Measurements from ENCODE around the gene KREMEN2. TPM values are rescaled to one million over a fixed set of nuclear protein-coding genes. Genes with fewer than 3 reads are reported as not detected.

Gene KREMEN2
- total and polyA plus RNA-seq, 2 of the 13 experiments (the other 11 are each of a cell fraction or from before 2014, with no cell fraction given) = 0.48 to 1.2 TPM

GRCh38 chr16:2968738-2969544 lies 4.9 kb downstream of the KREMEN2 start, which contains the start of gene PAQR4 (continued):
- TF ChIP-seq ZNF264 (CRISPR knock-in tag; IDR thresholded peaks at IDR 0.05) (peak; percentile 88; the same call in 1 of the 2 replicates), FIP1L1 (IDR thresholded peaks at IDR 0.05; ENCODE audit: borderline replicate concordance, insufficient read depth, low read depth, low read length) (no peak), ZNF746 (CRISPR knock-in tag; IDR thresholded peaks at IDR 0.05) (peak; percentile 87), ZNF276 (CRISPR knock-in tag; IDR thresholded peaks at IDR 0.05; ENCODE audit: low read depth) (no peak), ZKSCAN1 (IDR thresholded peaks at IDR 0.05; ENCODE audit: low read length) (no peak), MBNL3 (CRISPR knock-in tag; conservative IDR thresholded peaks at IDR 0.05) (no peak), NFATC3 (CRISPR knock-in tag; IDR thresholded peaks at IDR 0.05) (0 out of 2 replicates have a peak, but pooled peaks have one; percentile 78), GTF3A (CRISPR knock-in tag; conservative IDR thresholded peaks at IDR 0.05) (no peak; the same call in 1 of the 2 replicates), ZNF792 (CRISPR knock-in tag; IDR thresholded peaks at IDR 0.05) (peak; percentile 94), ZNF790 (CRISPR knock-in tag; IDR thresholded peaks at IDR 0.05; ENCODE audit: borderline replicate concordance) (peak; percentile 97), ZNF83 (CRISPR knock-in tag; IDR thresholded peaks at IDR 0.05; ENCODE audit: borderline replicate concordance) (peak; percentile 97), DRAP1 (CRISPR knock-in tag; IDR thresholded peaks at IDR 0.05) (peak; percentile 68), PHB2 (IDR thresholded peaks at IDR 0.05; ENCODE audit: partially characterized antibody) (no peak), NFKB2 (CRISPR knock-in tag; IDR thresholded peaks at IDR 0.05; ENCODE audit: borderline replicate concordance) (peak; percentile 99), HES4 (CRISPR knock-in tag; IDR thresholded peaks at IDR 0.05; ENCODE audit: borderline replicate concordance) (peak; percentile 99), ZNF451 (CRISPR knock-in tag; IDR thresholded peaks at IDR 0.05) (peak; percentile 62)
- TF ChIP-seq, protein P1, sequence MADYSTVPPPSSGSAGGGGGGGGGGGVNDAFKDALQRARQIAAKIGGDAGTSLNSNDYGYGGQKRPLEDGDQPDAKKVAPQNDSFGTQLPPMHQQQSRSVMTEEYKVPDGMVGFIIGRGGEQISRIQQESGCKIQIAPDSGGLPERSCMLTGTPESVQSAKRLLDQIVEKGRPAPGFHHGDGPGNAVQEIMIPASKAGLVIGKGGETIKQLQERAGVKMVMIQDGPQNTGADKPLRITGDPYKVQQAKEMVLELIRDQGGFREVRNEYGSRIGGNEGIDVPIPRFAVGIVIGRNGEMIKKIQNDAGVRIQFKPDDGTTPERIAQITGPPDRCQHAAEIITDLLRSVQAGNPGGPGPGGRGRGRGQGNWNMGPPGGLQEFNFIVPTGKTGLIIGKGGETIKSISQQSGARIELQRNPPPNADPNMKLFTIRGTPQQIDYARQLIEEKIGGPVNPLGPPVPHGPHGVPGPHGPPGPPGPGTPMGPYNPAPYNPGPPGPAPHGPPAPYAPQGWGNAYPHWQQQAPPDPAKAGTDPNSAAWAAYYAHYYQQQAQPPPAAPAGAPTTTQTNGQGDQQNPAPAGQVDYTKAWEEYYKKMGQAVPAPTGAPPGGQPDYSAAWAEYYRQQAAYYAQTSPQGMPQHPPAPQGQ (CRISPR knock-in tag; IDR thresholded peaks at IDR 0.05; ENCODE audit: borderline replicate concordance) = no peak
- TF ChIP-seq, protein P2, sequence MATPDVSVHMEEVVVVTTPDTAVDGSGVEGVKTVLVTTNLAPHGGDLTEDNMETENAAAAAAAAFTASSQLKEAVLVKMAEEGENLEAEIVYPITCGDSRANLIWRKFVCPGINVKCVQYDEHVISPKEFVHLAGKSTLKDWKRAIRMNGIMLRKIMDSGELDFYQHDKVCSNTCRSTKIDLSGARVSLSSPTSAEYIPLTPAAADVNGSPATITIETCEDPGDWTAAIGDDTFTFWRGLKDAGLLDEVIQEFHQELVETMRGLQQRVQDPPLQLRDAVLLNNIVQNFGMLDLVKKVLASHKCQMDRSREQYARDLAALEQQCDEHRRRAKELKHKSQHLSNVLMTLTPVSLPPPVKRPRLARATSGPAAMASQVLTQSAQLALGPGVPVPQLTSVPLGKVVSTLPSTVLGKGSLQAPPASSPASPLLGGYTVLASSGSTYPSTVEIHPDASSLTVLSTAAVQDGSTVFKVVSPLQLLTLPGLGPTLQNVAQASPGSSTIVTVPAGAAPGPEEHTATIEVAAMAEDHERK (CRISPR knock-in tag; IDR thresholded peaks at IDR 0.05; ENCODE audit: low read depth) = no peak
- TF ChIP-seq, protein P3, sequence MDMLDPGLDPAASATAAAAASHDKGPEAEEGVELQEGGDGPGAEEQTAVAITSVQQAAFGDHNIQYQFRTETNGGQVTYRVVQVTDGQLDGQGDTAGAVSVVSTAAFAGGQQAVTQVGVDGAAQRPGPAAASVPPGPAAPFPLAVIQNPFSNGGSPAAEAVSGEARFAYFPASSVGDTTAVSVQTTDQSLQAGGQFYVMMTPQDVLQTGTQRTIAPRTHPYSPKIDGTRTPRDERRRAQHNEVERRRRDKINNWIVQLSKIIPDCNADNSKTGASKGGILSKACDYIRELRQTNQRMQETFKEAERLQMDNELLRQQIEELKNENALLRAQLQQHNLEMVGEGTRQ (IDR thresholded peaks at IDR 0.05; ENCODE audit: low read depth, low read length) = no peak
- TF ChIP-seq, protein P3 (CRISPR knock-in tag; IDR thresholded peaks at IDR 0.05; ENCODE audit: borderline replicate concordance) = no peak; the same call in 1 of the 2 replicates
- TF ChIP-seq, protein P4, sequence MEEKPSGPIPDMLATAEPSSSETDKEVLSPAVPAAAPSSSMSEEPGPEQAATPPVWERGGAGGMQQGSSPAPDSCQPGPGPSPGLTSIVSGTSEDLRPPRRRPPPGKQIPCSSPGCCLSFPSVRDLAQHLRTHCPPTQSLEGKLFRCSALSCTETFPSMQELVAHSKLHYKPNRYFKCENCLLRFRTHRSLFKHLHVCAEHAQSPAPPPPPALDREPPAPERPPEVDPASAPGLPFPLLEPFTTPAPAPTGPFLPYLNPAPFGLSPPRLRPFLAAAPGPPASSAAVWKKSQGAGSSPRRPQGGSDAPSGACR (CRISPR knock-in tag; IDR thresholded peaks at IDR 0.05) = peak; percentile 84; the same call in 1 of the 2 replicates

Measured in HepG2 (cell line).